Ureter (tissue), 1 donor: ENCODE data around the gene GDPD3. TPM values are rescaled to one million over a fixed set of nuclear protein-coding genes. Genes with fewer than 3 reads are reported as not detected.

Source experiments
- DNase-seq: peaks from one replicate; pipeline ENCODE4 v3.0.0-alpha.2; 2020; ENCODE audit warnings: low spot score
- total RNA-seq: library from RNA; stranded (reverse); gene quantifications from one replicate; pipeline ENCODE4 v1.2.4, GENCODE V29; 2023
- donor health status: DM: yes; HTN: yes; CAD: no.

GDPD3 gene
- total RNA-seq, 1 donor from 2014 or later, result 53.1 TPM

GRCh38 chr16:30078744-30079143 lies 34.6 kb downstream of the GDPD3 start:
- no peak for DNase-seq

GRCh38 chr16:30077656-30078055 lies 35.7 kb downstream of the GDPD3 start:
- no peak for DNase-seq

- no peak for DNase-seq
These were observed 37.0 kb downstream of the GDPD3 start for GRCh38 chr16:30076276-30076791.

- DNase-seq, result peak; percentile 92
These were observed 37.6 kb downstream of the GDPD3 start, which contains the start of gene PPP4C for GRCh38 chr16:30075503-30076275. Gene PPP4C, plus strand, starts transcription at chr16:30075994. Its CDS starts 384 bp downstream, at chr16:30076378.

GRCh38 chr16:30070490-30070889 lies 42.8 kb downstream of the GDPD3 start:
- no peak for DNase-seq

- DNase-seq, result no peak
These were observed 43.5 kb downstream of the GDPD3 start for GRCh38 chr16:30069611-30070462.

- no peak for DNase-seq
These were observed 44.4 kb downstream of the GDPD3 start for GRCh38 chr16:30068750-30069610.

- no peak for DNase-seq
These were observed 45.0 kb downstream of the GDPD3 start for GRCh38 chr16:30068333-30068732.

GRCh38 chr16:30067584-30067916 lies 45.8 kb downstream of the GDPD3 start:
- DNase-seq, result no peak

GRCh38 chr16:30066761-30067583 lies 46.4 kb downstream of the GDPD3 start:
- no peak for DNase-seq

- no peak for DNase-seq
These were observed 47.2 kb downstream of the GDPD3 start for GRCh38 chr16:30065943-30066760.

GRCh38 chr16:30065102-30065942 lies 48.0 kb downstream of the GDPD3 start, which contains the start of gene ALDOA:
Gene ALDOA, plus strand, starts transcription at chr16:30065760. Its CDS starts 1,138 bp downstream, at chr16:30066898.
- DNase-seq, result peak; percentile 99

GRCh38 chr16:30064729-30065101 lies 48.6 kb downstream of the GDPD3 start:
- DNase-seq, result no peak

- DNase-seq, result peak; percentile 84
These were observed 49.2 kb downstream of the GDPD3 start for GRCh38 chr16:30063893-30064728.

- no peak for DNase-seq
These were observed 50.0 kb downstream of the GDPD3 start for GRCh38 chr16:30063278-30063892.

GRCh38 chr16:30060836-30061554 lies 52.3 kb downstream of the GDPD3 start:
- DNase-seq, result no peak

GRCh38 chr16:30060346-30060745 lies 53.0 kb downstream of the GDPD3 start:
- no peak for DNase-seq
